ENCODE data around the gene NDRG3. TPM values are rescaled to one million over a fixed set of nuclear protein-coding genes. Genes with fewer than 3 reads are reported as not detected.

NDRG3 gene
- polyA plus RNA-seq, 2 of the 4 experiments (the other 2 are of a cell fraction) = 30.6 to 34.4 TPM

- ATAC-seq (no peak), FAIRE-seq (no peak), DNase-seq (ENCODE audit: low read depth in 1 of 2, low spot score in 1 of 2) (no peak)
- no peaks in the 10 kb centered on the region for H3K9me3 ChIP-seq
- no peak overlapping the region for H3K4me2 ChIP-seq
- TF ChIP-seq POLR2AphosphoS2 (conservative IDR thresholded peaks at IDR 0.05; ENCODE audit: low read length) = no peak
- no peak for TF ChIP-seq HOXB13 (CRISPR knock-in tag; IDR thresholded peaks at IDR 0.05; ENCODE audit: low read depth)
- TF ChIP-seq SREBF2 (IDR thresholded peaks at IDR 0.05) = no peak
- no peak for TF ChIP-seq MAX (IDR thresholded peaks at IDR 0.05)
- no peak for TF ChIP-seq CEBPB (IDR thresholded peaks at IDR 0.05)
- H3K4me1 ChIP-seq = no peaks in the 10 kb centered on the region
- POLR2A ChIA-PET = no interaction called here
- CTCF ChIA-PET = no interaction called here
- no peak overlapping the region for H3K27ac ChIP-seq
- 82% methylated on average over 6 of the region's 6 CpGs for WGBS (ENCODE audit: missing lambda C conversion rate)
- no peak overlapping the region for H3K4me3 ChIP-seq
Observed at GRCh38 chr20:36779656-36780025, 33.8 kb upstream of the NDRG3 start.

GRCh38 chr20:36778831-36779655, 33.2 kb upstream of the NDRG3 start:
- H3K27ac ChIP-seq = no peak overlapping the region
- no peak for DNase-seq (ENCODE audit: low read depth in 1 of 2, low spot score in 1 of 2)
- H3K4me1 ChIP-seq = no peaks in the 10 kb centered on the region
- ATAC-seq = no peak
- 63% methylated on average over 3 of the region's 3 CpGs for WGBS (ENCODE audit: missing lambda C conversion rate)
- FAIRE-seq = no peak
- ChIA-PET CTCF (interaction anchor here (1.3 to 2.1 kb wide), 2 partner anchors 10 to 13 kb away, joined by 3 to 7 read pairs; no protein-coding TSS in a partner anchor), POLR2A (interaction anchor here (0.5 kb wide), 1 partner anchor 1163 kb away, joined by 3 read pairs; the partner anchor contains the start of gene SPAG4)
- H3K4me3 ChIP-seq = no peak overlapping the region
- H3K9me3 ChIP-seq = no peaks in the 10 kb centered on the region
- TF ChIP-seq ELK1 (IDR thresholded peaks at IDR 0.05; ENCODE audit: low read depth, low read length) (no peak), NFE2L2 (conservative IDR thresholded peaks at IDR 0.05; ENCODE audit: low read length) (no peak), TFCP2L1 (CRISPR knock-in tag; IDR thresholded peaks at IDR 0.05) (no peak), MAZ (IDR thresholded peaks at IDR 0.05; ENCODE audit: borderline replicate concordance, low read depth, low read length) (no peak), KDM1A (IDR thresholded peaks at IDR 0.05; ENCODE audit: low read depth) (no peak), EHMT2 (IDR thresholded peaks at IDR 0.05; ENCODE audit: low read depth) (no peak), HDAC2 (IDR thresholded peaks at IDR 0.05) (no peak), CHD4 (IDR thresholded peaks at IDR 0.05; ENCODE audit: borderline replicate concordance) (no peak), HES2 (IDR thresholded peaks at IDR 0.05) (no peak), ESRRA (IDR thresholded peaks at IDR 0.05; ENCODE audit: borderline replicate concordance, low read length) (no peak), POLR2A (IDR thresholded peaks at IDR 0.05; ENCODE audit: low read length) (no peak), MYC (IDR thresholded peaks at IDR 0.05; ENCODE audit: borderline replicate concordance, low read length) (no peak), POLR2AphosphoS2 (conservative IDR thresholded peaks at IDR 0.05; ENCODE audit: low read length) (no peak), RCOR1 (IDR thresholded peaks at IDR 0.05; ENCODE audit: low read depth, low read length) (no peak)
- no peak overlapping the region for H3K4me2 ChIP-seq

- FAIRE-seq = no peak
- TF ChIP-seq HOXA7 (CRISPR knock-in tag; IDR thresholded peaks at IDR 0.05) = no peak
- POLR2A ChIA-PET = no interaction called here
Observed at GRCh38 chr20:36777576-36777975, 31.7 kb upstream of the NDRG3 start.

GRCh38 chr20:36777167-36777566, 31.3 kb upstream of the NDRG3 start:
- H3K4me3 ChIP-seq = no peak overlapping the region
- TF ChIP-seq CTCF (IDR thresholded peaks at IDR 0.05) (no peak), NR3C1 (IDR thresholded peaks at IDR 0.05) (no peak), FOSB (CRISPR knock-in tag; IDR thresholded peaks at IDR 0.05) (no peak), POLR2A (IDR thresholded peaks at IDR 0.05; ENCODE audit: low read length) (no peak), ZC3H11A (IDR thresholded peaks at IDR 0.05) (no peak)
- no peak for DNase-seq (ENCODE audit: low read depth in 1 of 2, low spot score in 1 of 2)
- FAIRE-seq = no peak
- peaks cover 8% of the 10 kb centered on the region for H3K4me1 ChIP-seq
- no peak for ATAC-seq
- ChIA-PET CTCF (interaction anchor here (0.6 to 2.1 kb wide), 10 partner anchors 9 to 1276 kb away, joined by 3 to 7 read pairs (median 3); no protein-coding TSS in a partner anchor), POLR2A (interaction anchor here (0.8 kb wide), 1 partner anchor 86 kb away, joined by 3 read pairs; a partner anchor contains a TSS)
- 73% methylated on average over 3 of the region's 3 CpGs for WGBS (ENCODE audit: missing lambda C conversion rate)
- no peaks in the 10 kb centered on the region for H3K9me3 ChIP-seq
- no peak overlapping the region for H3K4me2 ChIP-seq
- no peak overlapping the region for H3K27ac ChIP-seq

More at GRCh38 chr20:36777576-36777975, 31.7 kb upstream of the NDRG3 start:
- no peak for ATAC-seq
- DNase-seq (ENCODE audit: low read depth in 1 of 2, low spot score in 1 of 2) = no peak
- Histone ChIP-seq H3K4me3 (no peak overlapping the region), H3K4me2 (no peak overlapping the region), H3K4me1 (peaks cover 5% of the 10 kb centered on the region), H3K9me3 (no peaks in the 10 kb centered on the region), H3K27ac (no peak overlapping the region)
- 89% methylated on average over 2 of the region's 3 CpGs for WGBS (ENCODE audit: missing lambda C conversion rate)
- CTCF ChIA-PET = interaction anchor here (0.7 to 2.1 kb wide), 4 partner anchors 9 to 287 kb away, joined by 3 to 7 read pairs (median 4); no protein-coding TSS in a partner anchor

All from A549 (cell line).